Thoracic aorta (tissue), 2 donors: ENCODE results near the gene RAP1GAP. TPM values are rescaled to one million over a fixed set of nuclear protein-coding genes. Genes with fewer than 3 reads are reported as not detected.

Experiments used
- ATAC-seq: fragments of 150-250 bp; one replicate; pipeline ENCODE4 v1.8.0; 2017; ENCODE audit warnings: low read depth; ENCODE audit not compliant: insufficient number of reproducible peaks, low FRiP score
- DNase-seq: peaks from one replicate; pipeline ENCODE4 v3.0.0-alpha.2; 2020; ENCODE audit warnings: low spot score
- H3K27ac ChIP-seq, 2 donors: fragments of 200-600 bp; sonication (generic); 1 replicate in 1 of 2; 2 replicates in 1 of 2; pipeline ENCODE4 v1.5.1; 2016; ENCODE audit warnings: mild to moderate bottlenecking in 2 of 2, moderate library complexity in 2 of 2
- H3K27me3 ChIP-seq: fragments of 200-600 bp; sonication (generic); replicated peaks from 2 replicates; pipeline ENCODE4 v1.6.0; 2016; ENCODE audit warnings: mild to moderate bottlenecking; ENCODE audit not compliant: insufficient read depth
- H3K36me3 ChIP-seq: fragments of 200-600 bp; sonication (generic); one replicate; pipeline ENCODE4 v1.5.1; 2016
- H3K4me1 ChIP-seq, 2 donors: fragments of 200-600 bp; sonication (generic); 1 replicate in 1 of 2; 2 replicates in 1 of 2; pipeline versions ENCODE4 v1.5.1 to v1.6.0; 2016; ENCODE audit warnings: low read depth in 2 of 2, mild to moderate bottlenecking in 1 of 2; ENCODE audit not compliant: control insufficient read depth in 1 of 2
- H3K4me3 ChIP-seq: fragments of 200-600 bp; sonication (generic); 2 replicates; pipeline ENCODE4 v1.5.1; 2016; ENCODE audit warnings: mild to moderate bottlenecking
- H3K9me3 ChIP-seq: fragments of 200-600 bp; sonication (generic); 2 replicates; pipeline ENCODE4 v1.5.1; 2016
- total RNA-seq, 2 donors: library from RNA; depleted of rRNA; stranded (reverse); fragments of >200 nt; gene quantifications; one replicate each; pipeline versions ENCODE4 v1.1.0 to v1.2.3, GENCODE V29; 2016
- TF ChIP-seq, protein P1 (sequence below): fragments of 200-600 bp; sonication (generic); IDR thresholded peaks from one replicate; pipeline ENCODE4 v1.5.1; 2019; ENCODE audit warnings: antibody characterized with exemption

Gene RAP1GAP
- total RNA-seq, 2 donors from 2014 or later = 0.27 to 0.92 TPM

DNA sequence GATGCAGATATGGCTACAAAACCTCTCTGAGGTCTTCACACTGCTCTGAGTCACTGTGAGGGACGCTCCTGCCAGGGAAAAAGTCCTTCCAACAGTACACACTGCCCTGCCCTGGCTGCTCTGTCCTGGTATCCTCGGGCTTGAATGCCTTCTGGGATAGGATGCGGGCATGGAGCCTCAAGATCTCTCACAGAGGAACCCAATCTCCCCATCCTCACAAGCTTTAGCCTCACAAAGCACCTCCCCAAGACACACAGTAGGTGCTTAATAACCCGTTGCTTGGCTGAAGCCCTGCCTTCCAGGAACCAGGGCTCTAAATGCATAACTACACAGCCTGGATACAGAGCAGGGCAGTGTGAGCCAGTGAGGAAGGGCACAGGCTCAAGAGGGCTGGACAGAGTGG is 9.2 kb downstream of the RAP1GAP start:
- no peaks in the 10 kb centered on the region for H3K27me3 ChIP-seq
- no peak overlapping the region for H3K27ac ChIP-seq
- no peak overlapping the region for H3K4me3 ChIP-seq
- H3K4me1 ChIP-seq = peaks cover 3 to 5% of the 10 kb centered on the region in 2 donors
- TF ChIP-seq, protein P1, sequence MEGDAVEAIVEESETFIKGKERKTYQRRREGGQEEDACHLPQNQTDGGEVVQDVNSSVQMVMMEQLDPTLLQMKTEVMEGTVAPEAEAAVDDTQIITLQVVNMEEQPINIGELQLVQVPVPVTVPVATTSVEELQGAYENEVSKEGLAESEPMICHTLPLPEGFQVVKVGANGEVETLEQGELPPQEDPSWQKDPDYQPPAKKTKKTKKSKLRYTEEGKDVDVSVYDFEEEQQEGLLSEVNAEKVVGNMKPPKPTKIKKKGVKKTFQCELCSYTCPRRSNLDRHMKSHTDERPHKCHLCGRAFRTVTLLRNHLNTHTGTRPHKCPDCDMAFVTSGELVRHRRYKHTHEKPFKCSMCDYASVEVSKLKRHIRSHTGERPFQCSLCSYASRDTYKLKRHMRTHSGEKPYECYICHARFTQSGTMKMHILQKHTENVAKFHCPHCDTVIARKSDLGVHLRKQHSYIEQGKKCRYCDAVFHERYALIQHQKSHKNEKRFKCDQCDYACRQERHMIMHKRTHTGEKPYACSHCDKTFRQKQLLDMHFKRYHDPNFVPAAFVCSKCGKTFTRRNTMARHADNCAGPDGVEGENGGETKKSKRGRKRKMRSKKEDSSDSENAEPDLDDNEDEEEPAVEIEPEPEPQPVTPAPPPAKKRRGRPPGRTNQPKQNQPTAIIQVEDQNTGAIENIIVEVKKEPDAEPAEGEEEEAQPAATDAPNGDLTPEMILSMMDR = no peak
- no peaks in the 10 kb centered on the region for H3K9me3 ChIP-seq
- no peak for ATAC-seq
- no peaks in the 10 kb centered on the region for H3K36me3 ChIP-seq
- no peak for DNase-seq

DNA sequence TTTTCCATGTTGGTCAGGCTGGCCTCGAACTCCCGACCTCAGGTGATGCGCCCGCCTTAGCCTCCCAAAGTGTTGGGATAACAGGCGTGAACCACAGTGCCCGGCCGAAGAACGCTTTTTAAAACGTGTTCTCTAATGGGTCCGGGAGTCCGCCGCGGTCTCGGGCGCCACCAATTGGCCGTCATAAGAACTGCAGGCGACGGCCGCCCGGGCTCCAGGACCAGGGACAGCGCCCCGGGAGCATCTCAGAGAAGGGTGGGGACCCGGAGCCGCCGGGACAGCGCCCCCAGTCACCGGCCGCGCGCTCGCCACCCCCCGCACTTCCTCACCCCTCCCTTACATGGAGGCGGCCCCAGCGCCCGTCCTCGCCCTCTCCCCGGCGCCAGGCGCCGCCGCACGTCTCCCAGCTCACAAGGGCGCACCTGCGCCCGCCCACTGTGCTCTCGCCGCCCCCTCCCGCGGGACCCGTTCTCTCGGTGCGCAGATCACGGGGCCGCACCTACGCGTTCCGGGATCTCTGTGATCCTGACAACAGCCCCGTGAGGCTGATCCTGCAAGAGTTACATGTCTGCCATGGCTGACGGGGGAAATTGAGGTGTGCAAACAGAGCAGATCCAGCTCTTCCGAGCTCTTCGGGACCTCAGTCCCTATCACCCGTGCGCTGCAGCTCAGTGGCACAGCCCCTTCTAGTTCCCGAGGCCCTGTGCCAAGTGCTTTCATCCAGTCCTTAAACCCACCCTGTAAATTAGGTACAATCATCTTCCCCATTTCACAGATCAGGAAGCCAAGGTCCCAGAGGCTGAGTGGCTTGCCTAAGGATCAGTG is 9.8 kb downstream of the RAP1GAP start:
- no peaks in the 10 kb centered on the region for H3K27me3 ChIP-seq
- H3K4me3 ChIP-seq = peak overlapping the region; percentile 40
- ATAC-seq = no peak
- H3K4me1 ChIP-seq = peaks cover 3 to 5% of the 10 kb centered on the region in 2 donors
- peak; percentile 25 for DNase-seq
- no peak overlapping the region for H3K27ac ChIP-seq
- TF ChIP-seq, protein P1 = peak; percentile 91
- H3K36me3 ChIP-seq = no peaks in the 10 kb centered on the region
- H3K9me3 ChIP-seq = no peaks in the 10 kb centered on the region

DNA sequence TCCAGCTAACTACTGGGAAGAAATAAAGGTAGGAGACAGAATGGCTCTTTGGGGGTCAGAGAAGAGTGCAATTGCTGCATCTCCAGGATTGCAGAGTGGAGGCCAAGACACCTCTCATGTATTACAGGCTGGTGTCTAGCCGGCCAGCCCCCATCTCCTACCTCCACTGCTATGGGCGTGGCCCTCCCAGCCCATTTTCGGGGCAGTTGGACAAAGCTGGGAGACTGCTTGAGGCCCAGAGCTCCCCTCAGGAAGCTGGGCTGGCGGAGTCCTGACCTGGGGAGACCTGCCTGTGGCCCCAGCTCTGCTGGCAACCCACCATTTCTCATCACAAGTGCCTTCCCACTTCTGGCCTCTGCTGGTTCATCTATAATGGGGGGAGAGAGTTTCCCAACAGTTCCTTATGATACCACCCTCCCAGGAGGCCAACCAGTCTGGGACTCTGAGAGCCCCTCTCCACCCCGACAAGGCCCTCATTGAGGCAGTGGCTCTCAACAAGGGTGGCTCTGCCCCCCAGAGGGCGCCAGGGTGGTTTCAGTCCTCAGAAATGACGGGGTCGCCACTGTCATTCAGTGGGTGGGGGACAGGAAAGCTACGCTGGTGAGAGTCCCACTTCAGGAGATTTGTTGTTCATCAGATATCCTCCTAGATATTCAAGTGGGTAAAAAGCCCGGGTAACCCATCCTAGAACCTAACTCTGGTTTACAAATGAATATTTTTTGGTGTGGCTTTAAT is 11.5 kb downstream of the RAP1GAP start:
- no peak overlapping the region for H3K4me3 ChIP-seq
- H3K36me3 ChIP-seq = no peaks in the 10 kb centered on the region
- H3K27me3 ChIP-seq = no peaks in the 10 kb centered on the region
- TF ChIP-seq, protein P1 = no peak
- H3K27ac ChIP-seq = no peak overlapping the region
- H3K9me3 ChIP-seq = no peaks in the 10 kb centered on the region
- ATAC-seq (no peak), DNase-seq (no peak)
- peaks cover 3 to 5% of the 10 kb centered on the region in 2 donors for H3K4me1 ChIP-seq

DNA sequence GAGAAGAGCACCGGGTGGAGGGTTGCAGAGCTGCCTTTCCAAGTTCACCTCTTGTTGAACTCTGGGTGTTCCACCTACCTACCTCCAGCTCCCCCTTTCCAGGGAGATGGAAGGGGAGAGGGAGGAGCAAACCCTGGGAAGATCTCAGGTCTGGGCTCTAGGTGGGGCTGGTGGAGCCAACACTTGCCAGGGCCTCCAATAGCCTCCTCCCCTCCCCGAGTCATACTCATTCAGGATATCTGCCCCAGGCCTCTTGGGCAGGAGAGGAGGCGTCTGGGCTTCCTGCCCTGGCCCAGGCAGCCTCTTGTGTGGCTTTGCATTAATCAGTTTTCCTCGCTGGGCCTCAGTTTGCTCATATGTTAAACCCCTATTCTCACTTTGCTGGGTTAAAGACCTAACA is 13.4 kb downstream of the RAP1GAP start:
- Histone ChIP-seq H3K36me3 (no peaks in the 10 kb centered on the region), H3K9me3 (no peaks in the 10 kb centered on the region), H3K27me3 (no peaks in the 10 kb centered on the region), H3K4me3 (no peak overlapping the region), H3K27ac (no peak overlapping the region), H3K4me1 (peaks cover 7 to 12% of the 10 kb centered on the region in 2 donors)
- DNase-seq = no peak
- no peak for ATAC-seq
- TF ChIP-seq, protein P1 = no peak

DNA sequence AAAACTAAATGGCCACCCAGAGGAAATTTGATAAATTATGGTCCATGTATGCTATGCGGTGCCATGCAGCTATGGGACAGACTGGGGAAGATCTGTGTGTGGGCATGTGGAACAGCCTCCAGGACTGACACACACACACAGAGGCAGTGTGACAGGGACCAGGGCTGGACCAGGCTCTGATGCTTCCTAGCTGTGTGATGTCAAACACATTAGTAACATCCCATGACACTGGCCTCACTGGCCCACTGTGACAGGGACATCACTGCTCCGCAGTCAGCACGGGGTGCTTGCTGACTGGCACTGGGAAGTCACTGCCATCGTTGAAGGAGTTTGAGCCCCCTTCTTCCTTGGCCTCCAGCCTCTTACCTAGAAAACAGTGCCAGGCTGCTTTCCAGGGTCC is 13.9 kb downstream of the RAP1GAP start:
- Histone ChIP-seq H3K4me3 (no peak overlapping the region), H3K4me1 (peaks cover 7 to 12% of the 10 kb centered on the region in 2 donors), H3K27ac (no peak overlapping the region), H3K36me3 (no peaks in the 10 kb centered on the region), H3K27me3 (no peaks in the 10 kb centered on the region), H3K9me3 (no peaks in the 10 kb centered on the region)
- no peak for DNase-seq
- TF ChIP-seq, protein P1 = no peak
- ATAC-seq = no peak
